H9 (cell line): Measurements from ENCODE around the gene KIF4A. TPM values are rescaled to one million over a fixed set of nuclear protein-coding genes. Genes with fewer than 3 reads are reported as not detected.

ENCODE experiments used
- DNase-seq: peaks from one replicate; pipeline ENCODE4 v3.0.0-alpha.2; 2017
- H2AFZ ChIP-seq: one replicate; pipeline ENCODE4 v1.6.1; 2013; ENCODE audit warnings: mild to moderate bottlenecking, low read length, control low read depth, moderate library complexity
- H2AK5ac ChIP-seq: 2 replicates; pipeline ENCODE4 v1.6.1; 2013; ENCODE audit warnings: low read length, control low read depth, mixed read lengths; ENCODE audit not compliant: insufficient read length
- H2BK120ac ChIP-seq: one replicate; pipeline ENCODE4 v1.6.1; 2013; ENCODE audit warnings: low read depth, mild to moderate bottlenecking, low read length, control low read depth, inconsistent platforms; ENCODE audit not compliant: poor library complexity, severe bottlenecking
- H2BK12ac ChIP-seq: 2 replicates; pipeline ENCODE4 v1.6.1; 2013; ENCODE audit warnings: low read length, control low read depth, mixed read lengths, low read depth; ENCODE audit not compliant: insufficient read length
- H2BK15ac ChIP-seq: 2 replicates; pipeline ENCODE4 v1.6.1; 2013; ENCODE audit warnings: low read depth, low read length, control low read depth
- H2BK20ac ChIP-seq: one replicate; pipeline ENCODE4 v1.6.1; 2013; ENCODE audit warnings: low read depth, mild to moderate bottlenecking, low read length, control low read depth, inconsistent platforms; ENCODE audit not compliant: poor library complexity, severe bottlenecking
- H2BK5ac ChIP-seq: 2 replicates; pipeline ENCODE4 v1.6.1; 2013; ENCODE audit warnings: low read length, control low read depth, mixed read lengths; ENCODE audit not compliant: insufficient read length
- H3K14ac ChIP-seq: 2 replicates; pipeline ENCODE4 v1.6.1; 2013; ENCODE audit warnings: low read length, control low read depth; ENCODE audit not compliant: insufficient read depth
- H3K18ac ChIP-seq: 2 replicates; pipeline ENCODE4 v1.6.1; 2013; ENCODE audit warnings: low read depth, mild to moderate bottlenecking, mixed read lengths, low read length, control low read depth; ENCODE audit not compliant: insufficient read length
- H3K23ac ChIP-seq: 2 replicates; pipeline ENCODE4 v1.6.1; 2013; ENCODE audit warnings: low read length, control low read depth, mixed read lengths, low read depth; ENCODE audit not compliant: insufficient read length
- H3K23me2 ChIP-seq: 2 replicates; pipeline ENCODE4 v1.6.1; 2013; ENCODE audit warnings: low read depth, mild to moderate bottlenecking, mixed read lengths, low read length, control low read depth; ENCODE audit not compliant: insufficient read length, poor library complexity, severe bottlenecking
- H3K27ac ChIP-seq: 2 replicates; pipeline ENCODE4 v1.5.1; 2013; ENCODE audit warnings: low read length, control low read depth, mixed read lengths, low read depth; ENCODE audit not compliant: insufficient read length
- H3K27me3 ChIP-seq: 2 replicates; pipeline ENCODE4 v1.6.1; 2013; ENCODE audit warnings: low read length, control low read depth, inconsistent platforms; ENCODE audit not compliant: insufficient read depth
- H3K4ac ChIP-seq: 2 replicates; pipeline ENCODE4 v1.6.1; 2013; ENCODE audit warnings: low read depth, mild to moderate bottlenecking, control low read depth, inconsistent platforms, low read length, moderate library complexity
- H3K4me1 ChIP-seq: 2 replicates; pipeline ENCODE4 v1.6.1; 2013; ENCODE audit warnings: low read length, control low read depth, inconsistent platforms; ENCODE audit not compliant: insufficient read depth
- H3K4me2 ChIP-seq: 2 replicates; pipeline ENCODE4 v1.6.1; 2013; ENCODE audit warnings: low read length, control low read depth, mixed read lengths; ENCODE audit not compliant: insufficient read length, insufficient read depth
- H3K56ac ChIP-seq: 2 replicates; pipeline ENCODE4 v1.6.1; 2013; ENCODE audit warnings: low read depth, mild to moderate bottlenecking, mixed read lengths, low read length, control low read depth; ENCODE audit not compliant: insufficient read length
- H3K79me1 ChIP-seq: 2 replicates; pipeline ENCODE4 v1.6.1; 2013; ENCODE audit warnings: low read depth, mild to moderate bottlenecking, moderate library complexity, low read length, control low read depth, inconsistent platforms; ENCODE audit not compliant: insufficient read depth, poor library complexity, severe bottlenecking
- H3K79me2 ChIP-seq: 2 replicates; pipeline ENCODE4 v1.6.1; 2013; ENCODE audit warnings: low read length, control low read depth, inconsistent platforms; ENCODE audit not compliant: insufficient read depth
- H3K9ac ChIP-seq: 2 replicates; pipeline ENCODE4 v1.6.1; 2013; ENCODE audit warnings: low read length, control low read depth, mixed read lengths; ENCODE audit not compliant: insufficient read length; ENCODE audit errors: extremely low read depth
- H3K9me3 ChIP-seq: one replicate; pipeline ENCODE4 v1.6.1; 2013; ENCODE audit warnings: low read depth, low read length, inconsistent platforms; ENCODE audit not compliant: control insufficient read depth
- H3T11ph ChIP-seq: one replicate; pipeline ENCODE4 v1.6.1; 2013; ENCODE audit warnings: mild to moderate bottlenecking, low read length, control low read depth, inconsistent platforms
- H4K20me1 ChIP-seq: one replicate; pipeline ENCODE4 v1.6.1; 2013; ENCODE audit not compliant: control insufficient read depth, insufficient read length, insufficient read depth
- H4K5ac ChIP-seq: 2 replicates; pipeline ENCODE4 v1.6.1; 2013; ENCODE audit warnings: low read depth, mild to moderate bottlenecking, mixed read lengths, low read length, control low read depth; ENCODE audit not compliant: insufficient read length
- H4K8ac ChIP-seq: replicated peaks from 2 replicates; pipeline ENCODE4 v1.6.1; 2013; ENCODE audit warnings: low read length, control low read depth, mixed read lengths, low read depth; ENCODE audit not compliant: insufficient read length
- H4K91ac ChIP-seq: 2 replicates; pipeline ENCODE4 v1.6.1; 2013; ENCODE audit warnings: low read depth, mild to moderate bottlenecking, moderate library complexity, mixed read lengths, low read length, control low read depth; ENCODE audit not compliant: insufficient read length
- H3K27ac Mint-ChIP-seq, 3 experiments: 2 replicates in 2 of 3; 3 replicates in 1 of 3; pipeline ENCODE4 v1.8.0; 2020 to 2021; ENCODE audit warnings: mixed read lengths in 3 of 3, mild to moderate bottlenecking in 1 of 3, moderate library complexity in 1 of 3
- H3K27me3 Mint-ChIP-seq: 2 replicates; pipeline ENCODE4 v1.8.0; 2021; ENCODE audit warnings: low read depth, mild to moderate bottlenecking, moderate library complexity, mixed read lengths
- H3K36me3 Mint-ChIP-seq, 3 experiments: 2 replicates in 2 of 3; 3 replicates in 1 of 3; pipeline ENCODE4 v1.8.0; 2020 to 2021; ENCODE audit warnings: low read depth in 3 of 3, mixed read lengths in 3 of 3; ENCODE audit not compliant: insufficient read depth in 1 of 3
- H3K4me1 Mint-ChIP-seq, 2 experiments: 2 replicates each; pipeline ENCODE4 v1.8.0; 2020; ENCODE audit warnings: mixed read lengths in 2 of 2
- H3K4me3 Mint-ChIP-seq, 2 experiments: 2 replicates in 1 of 2; 3 replicates in 1 of 2; pipeline ENCODE4 v1.8.0; 2020 to 2021; ENCODE audit warnings: mild to moderate bottlenecking in 2 of 2, mixed read lengths in 2 of 2, moderate library complexity in 1 of 2
- H3K9me3 Mint-ChIP-seq, 2 experiments: 2 replicates in 1 of 2; 3 replicates in 1 of 2; pipeline ENCODE4 v1.8.0; 2020; ENCODE audit warnings: mild to moderate bottlenecking in 2 of 2, mixed read lengths in 2 of 2, moderate library complexity in 1 of 2
- CTCF ChIP-seq: fragments of 200-600 bp; sonication (generic); conservative IDR thresholded peaks from 3 replicates; pipeline ENCODE4 v1.8.0; 2021; ENCODE audit warnings: antibody characterized with exemption, mild to moderate bottlenecking
- WGBS: extraction: QIAGEN DNeasy Blood & Tissue Kit; methylation state at CpG from one replicate; pipeline ENCODE4 v1.1.7; 2013; ENCODE audit warnings: missing lambda C conversion rate, low lambda C conversion rate, mixed read lengths; ENCODE audit not compliant: insufficient read length; ENCODE audit errors: extremely low coverage; 5-methylcytosine and 5-hydroxymethylcytosine counted together
- total RNA-seq: library from RNA; stranded (reverse); gene quantifications from 2 replicates; pipeline ENCODE4 v1.2.1, GENCODE V29; 2021

Gene KIF4A
- total RNA-seq, 1 experiment from 2014 or later: 41.8 TPM

DNA sequence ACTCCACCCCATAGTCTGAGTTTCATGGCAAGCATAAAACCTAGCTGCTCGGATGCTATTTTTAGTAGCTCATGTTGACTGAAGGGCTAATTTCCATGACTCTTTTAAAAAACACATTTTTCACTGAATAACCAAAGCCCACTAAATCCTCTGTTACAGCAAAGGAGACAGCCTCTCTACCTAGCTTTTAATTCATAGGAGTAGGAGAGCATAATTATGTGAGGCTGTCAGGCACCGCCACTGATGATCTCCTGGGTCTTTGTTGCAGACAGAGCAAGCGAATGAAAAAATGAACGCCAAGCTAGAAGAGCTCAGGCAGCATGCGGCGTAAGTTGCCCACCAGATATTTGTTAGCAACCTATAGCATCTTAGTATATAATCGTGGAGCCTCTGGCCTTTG lies 53.5 kb downstream of the KIF4A start:
- no peaks in the 10 kb centered on the region for H3K4me1 ChIP-seq
- no peak for TF ChIP-seq CTCF
- no peak overlapping the region for H4K8ac ChIP-seq
- H3K79me2 ChIP-seq: no peaks in the 10 kb centered on the region
- DNase-seq: no peak
- no peak overlapping the region for H2BK5ac ChIP-seq
- Mint-ChIP-seq H3K27ac (no peak overlapping the region), H3K27me3 (no peaks in the 10 kb centered on the region; the same call in 1 of the 2 replicates), H3K4me3 (no peak overlapping the region), H3K9me3 (peaks cover 69 to 73% of the 10 kb centered on the region in 2 experiments), H3K4me1 (no peaks in the 10 kb centered on the region), H3K36me3 (peaks cover 50 to 75% (median 70%) of the 10 kb centered on the region in 3 experiments)
- no peak overlapping the region for H3K23ac ChIP-seq
- H4K5ac ChIP-seq: no peak overlapping the region
- H2AK5ac ChIP-seq: no peak overlapping the region
- H3K9ac ChIP-seq: no peak overlapping the region
- no peak overlapping the region for H3K14ac ChIP-seq
- WGBS: no CpG with 5 or more reads among the region's 7 CpGs
- H2BK12ac ChIP-seq: no peak overlapping the region
- H3T11ph ChIP-seq: no peak overlapping the region
- no peak overlapping the region for H2BK120ac ChIP-seq
- H4K20me1 ChIP-seq: no peaks in the 10 kb centered on the region
- H3K79me1 ChIP-seq: no peaks in the 10 kb centered on the region
- H3K23me2 ChIP-seq: no peaks in the 10 kb centered on the region
- no peak overlapping the region for H3K27ac ChIP-seq
- no peaks in the 10 kb centered on the region for H3K27me3 ChIP-seq
- no peak overlapping the region for H2AFZ ChIP-seq
- no peak overlapping the region for H2BK20ac ChIP-seq
- no peak overlapping the region for H3K4me2 ChIP-seq
- no peak overlapping the region for H3K56ac ChIP-seq
- H3K4ac ChIP-seq: no peak overlapping the region
- H2BK15ac ChIP-seq: no peak overlapping the region
- no peak overlapping the region for H4K91ac ChIP-seq
- peaks cover 28% of the 10 kb centered on the region for H3K9me3 ChIP-seq
- H3K18ac ChIP-seq: no peak overlapping the region
